Stimulated activated CD4-positive, alpha-beta T cell treated with anti-CD3 and anti-CD28 coated beads, Interleukin-12 subunit alpha, Interleukin-12 subunit beta, amount 100 ng/mL, for 4 hours (primary cell): ENCODE results near the gene CFAP410.
"Not testable (repeated sequence)": the region's sequence is repeated elsewhere in the genome, so short reads cannot be mapped to it uniquely, and the experiment has no call there.

Experiments
- DNase-seq: peaks from one replicate; pipeline ENCODE4 v3.0.0-alpha.2; 2020

The CFAP410 gene

GRCh38 chr21:44283211-44283785, 55.9 kb downstream of the CFAP410 start:
- DNase-seq = not testable (repeated sequence)

GRCh38 chr21:44282370-44282769, 56.8 kb downstream of the CFAP410 start:
- no peak for DNase-seq

DNA sequence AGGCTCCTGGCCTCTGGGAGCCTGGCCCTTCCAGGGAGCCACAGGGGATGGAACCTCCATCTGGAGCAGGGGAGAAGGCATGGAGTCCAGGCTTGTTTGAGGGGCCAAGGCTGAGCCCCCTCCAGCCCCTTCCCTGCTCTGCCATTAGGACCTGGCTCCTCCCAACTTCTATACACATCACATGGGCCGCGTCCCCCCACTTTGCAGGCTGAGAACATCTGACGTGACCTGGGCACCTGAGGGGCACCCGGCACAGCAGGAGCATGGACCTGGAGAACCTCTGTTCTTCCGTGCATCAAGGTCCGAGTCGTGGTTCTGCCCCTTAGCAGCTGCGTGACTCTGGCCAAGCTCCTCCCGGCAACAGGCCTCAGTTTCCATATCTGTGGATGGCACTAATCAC, 57.4 kb downstream of the CFAP410 start:
- no peak for DNase-seq

DNA sequence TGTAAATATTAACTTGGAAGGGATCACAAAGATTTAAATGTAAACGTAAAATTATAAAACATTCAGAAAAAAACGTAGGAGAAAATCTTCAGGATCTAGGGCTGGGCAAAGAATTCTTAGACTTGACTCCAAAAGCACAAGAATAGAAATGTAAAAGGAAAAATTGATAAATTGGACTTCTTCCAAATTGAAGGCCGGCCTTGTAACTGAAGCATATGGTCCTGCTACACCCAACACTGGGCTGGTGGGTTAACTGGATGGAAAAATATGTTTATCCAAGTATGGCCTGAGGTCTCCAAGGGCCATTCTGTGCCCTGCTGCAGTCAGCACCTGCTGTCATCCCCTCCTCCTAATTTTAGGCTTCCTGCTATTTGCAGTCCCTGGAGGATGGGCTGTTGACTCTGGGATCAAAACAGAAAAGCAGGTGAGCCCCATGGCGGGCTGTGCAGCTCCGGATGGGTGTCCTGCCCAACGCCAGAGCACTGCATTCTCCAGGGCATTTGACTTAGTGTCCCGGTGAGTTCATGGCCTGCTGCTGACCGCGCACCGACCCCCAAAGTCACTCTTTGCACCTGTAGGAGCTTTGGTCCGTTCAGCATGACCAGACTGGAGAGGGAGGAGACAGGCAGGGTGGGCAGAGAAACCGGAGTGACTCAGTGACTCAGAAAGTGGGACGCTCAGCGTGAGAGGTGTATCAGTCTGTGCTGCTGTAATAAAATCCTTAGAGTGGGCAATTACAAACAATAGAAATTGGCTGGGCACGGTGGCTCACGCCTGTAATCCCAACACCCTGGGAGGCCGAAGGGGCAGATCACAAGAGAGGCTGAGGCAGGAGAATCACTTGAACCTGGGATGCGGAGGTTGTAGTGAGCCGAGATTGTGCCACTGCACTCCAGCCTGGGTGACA, 59.6 kb downstream of the CFAP410 start:
- DNase-seq = no peak
